Measurements from ENCODE around the gene SCFD2.

The SCFD2 gene

GRCh38 chr4:53161051-53161786 lies 204.6 kb downstream of the SCFD2 start:
- CTCF ChIA-PET, result interaction anchor here (0.7 kb wide), 1 partner anchor 912 kb away, joined by 6 read pairs; no protein-coding TSS in a partner anchor
- TF ChIP-seq SP1 (IDR thresholded peaks at IDR 0.05), result no peak
- TF ChIP-seq FOXK2 (IDR thresholded peaks at IDR 0.05), result no peak
- no peak for TF ChIP-seq SUZ12 (IDR thresholded peaks at IDR 0.05)
- no peak for DNase-seq (ENCODE audit: extremely low spot score)
- POLR2A ChIA-PET, result no interaction called here

GRCh38 chr4:53156896-53157295 lies 209.0 kb downstream of the SCFD2 start:
- no peak for TF ChIP-seq ELF4 (IDR thresholded peaks at IDR 0.05)
- no peak for TF ChIP-seq FOXM1 (IDR thresholded peaks at IDR 0.05; ENCODE audit: borderline replicate concordance)
- no peak for TF ChIP-seq SP1 (IDR thresholded peaks at IDR 0.05)
- no peak for TF ChIP-seq PKNOX1 (IDR thresholded peaks at IDR 0.05)
- ChIA-PET CTCF (no interaction called here), POLR2A (no interaction called here)
- DNase-seq (ENCODE audit: extremely low spot score), result no peak

- no peak for TF ChIP-seq TARDBP (IDR thresholded peaks at IDR 0.05)
- TF ChIP-seq BHLHE40 (IDR thresholded peaks at IDR 0.05; ENCODE audit: borderline replicate concordance), result no peak
- no peak for TF ChIP-seq L3MBTL2 (conservative IDR thresholded peaks at IDR 0.05)
- no peak for TF ChIP-seq CTBP1 (IDR thresholded peaks at IDR 0.05; ENCODE audit: borderline replicate concordance)
- no peak for TF ChIP-seq FOXM1 (IDR thresholded peaks at IDR 0.05; ENCODE audit: borderline replicate concordance)
- no peak for DNase-seq (ENCODE audit: extremely low spot score)
- ChIA-PET POLR2A (no interaction called here), CTCF (no interaction called here)
These were observed 213.4 kb downstream of the SCFD2 start for GRCh38 chr4:53152467-53152866.

GRCh38 chr4:53151489-53151788 lies 214.4 kb downstream of the SCFD2 start:
- ChIA-PET POLR2A (no interaction called here), CTCF (no interaction called here)
- TF ChIP-seq L3MBTL2 (conservative IDR thresholded peaks at IDR 0.05), result no peak
- TF ChIP-seq NFRKB (IDR thresholded peaks at IDR 0.05), result no peak
- no peak for TF ChIP-seq SP1 (IDR thresholded peaks at IDR 0.05)
- TF ChIP-seq ARNT (IDR thresholded peaks at IDR 0.05), result no peak
- no peak for TF ChIP-seq SUZ12 (IDR thresholded peaks at IDR 0.05)
- no peak for TF ChIP-seq HDGF (IDR thresholded peaks at IDR 0.05; ENCODE audit: borderline replicate concordance)
- TF ChIP-seq ZNF384 (IDR thresholded peaks at IDR 0.05), result no peak
- TF ChIP-seq CTBP1 (IDR thresholded peaks at IDR 0.05; ENCODE audit: borderline replicate concordance), result no peak
- no peak for TF ChIP-seq ELF4 (IDR thresholded peaks at IDR 0.05)
- TF ChIP-seq FOXA1 (IDR thresholded peaks at IDR 0.05), result no peak
- TF ChIP-seq TARDBP (IDR thresholded peaks at IDR 0.05), result no peak
- no peak for TF ChIP-seq FOXM1 (IDR thresholded peaks at IDR 0.05; ENCODE audit: borderline replicate concordance)
- TF ChIP-seq FOXK2 (IDR thresholded peaks at IDR 0.05), result no peak
- TF ChIP-seq LEF1 (IDR thresholded peaks at IDR 0.05; ENCODE audit: borderline replicate concordance), result no peak
- no peak for TF ChIP-seq BHLHE40 (IDR thresholded peaks at IDR 0.05; ENCODE audit: borderline replicate concordance)
- no peak for TF ChIP-seq PKNOX1 (IDR thresholded peaks at IDR 0.05)
- DNase-seq (ENCODE audit: extremely low spot score), result no peak

- POLR2A ChIA-PET, result no interaction called here
- CTCF ChIA-PET, result no interaction called here
- no peak for DNase-seq (ENCODE audit: extremely low spot score)
- TF ChIP-seq L3MBTL2 (conservative IDR thresholded peaks at IDR 0.05), result no peak
- TF ChIP-seq FOXK2 (IDR thresholded peaks at IDR 0.05), result no peak
- no peak for TF ChIP-seq ELF4 (IDR thresholded peaks at IDR 0.05)
- TF ChIP-seq HDGF (IDR thresholded peaks at IDR 0.05; ENCODE audit: borderline replicate concordance), result no peak
- TF ChIP-seq ARNT (IDR thresholded peaks at IDR 0.05), result no peak
These were observed 215.0 kb downstream of the SCFD2 start for GRCh38 chr4:53150631-53151488.

- POLR2A ChIA-PET, result no interaction called here
- no peak for TF ChIP-seq CTBP1 (IDR thresholded peaks at IDR 0.05; ENCODE audit: borderline replicate concordance)
- CTCF ChIA-PET, result no interaction called here
- DNase-seq (ENCODE audit: extremely low spot score), result no peak
These were observed 218.2 kb downstream of the SCFD2 start for GRCh38 chr4:53147711-53148110.

GRCh38 chr4:53147197-53147596 lies 218.7 kb downstream of the SCFD2 start:
- ChIA-PET POLR2A (no interaction called here), CTCF (no interaction called here)
- DNase-seq (ENCODE audit: extremely low spot score), result no peak
- TF ChIP-seq ARNT (IDR thresholded peaks at IDR 0.05), result no peak
- TF ChIP-seq PKNOX1 (IDR thresholded peaks at IDR 0.05), result no peak
- TF ChIP-seq SUZ12 (IDR thresholded peaks at IDR 0.05), result no peak
- no peak for TF ChIP-seq FOXK2 (IDR thresholded peaks at IDR 0.05)
- TF ChIP-seq FOXA1 (IDR thresholded peaks at IDR 0.05), result no peak
